IMR-90 (cell line): Measurements from ENCODE around the gene CRNN. TPM values are rescaled to one million over a fixed set of nuclear protein-coding genes. Genes with fewer than 3 reads are reported as not detected.

Experiments used
- ATAC-seq: fragments of 200-7000 bp; cut with Tn5 transposase; 2 replicates; pipeline ENCODE4 v1.9.1; 2020; ENCODE audit warnings: low read depth, mild to moderate bottlenecking, moderate library complexity
- BruUV-seq: library from RNA; stranded (reverse); fragments of 400-500 nt; replicated peaks from 2 replicates; lab custom pipeline; 2021; lab: Mats Ljungman, UMichigan
- CTCF ChIA-PET: fragments of 300-600 bp; formaldehyde crosslinking; extraction: SDS; loops from one replicate; lab custom pipeline; 2021; ENCODE audit warnings: antibody characterized with exemption; lab: Yijun Ruan, JAX
- POLR2A ChIA-PET: fragments of 300-600 bp; sonication (Branson Sonifier 250); formaldehyde crosslinking; loops from one replicate; lab custom pipeline; 2022; ENCODE audit warnings: antibody characterized with exemption; ENCODE audit not compliant: unreplicated experiment; lab: Charles Lee
- DNase-seq: peaks from one replicate; pipeline ENCODE4 v3.0.0; 2013
- H2AFZ ChIP-seq: replicated peaks from 2 replicates; pipeline ENCODE3; 2013; ENCODE audit warnings: low read length, mild to moderate bottlenecking; ENCODE audit not compliant: poor library complexity
- H2AK5ac ChIP-seq: 2 replicates; pipeline ENCODE4 v1.6.1; 2013; ENCODE audit warnings: low read depth, low read length, inconsistent platforms
- H2AK9ac ChIP-seq: replicated peaks from 2 replicates; pipeline ENCODE3; 2013; ENCODE audit warnings: mild to moderate bottlenecking, low read depth, low read length, moderate library complexity; ENCODE audit not compliant: poor library complexity
- H2BK120ac ChIP-seq: 2 replicates; pipeline ENCODE4 v1.6.1; 2013; ENCODE audit warnings: low read depth, low read length, inconsistent platforms
- H2BK15ac ChIP-seq: 3 replicates; pipeline ENCODE4 v1.6.1; 2013; ENCODE audit warnings: low read depth, low read length, inconsistent platforms
- H2BK20ac ChIP-seq: 2 replicates; pipeline ENCODE4 v1.6.1; 2013; ENCODE audit warnings: low read depth, mild to moderate bottlenecking, inconsistent platforms, low read length, moderate library complexity
- H2BK5ac ChIP-seq: 2 replicates; pipeline ENCODE4 v1.6.1; 2013; ENCODE audit warnings: mild to moderate bottlenecking, low read depth, low read length, inconsistent platforms; ENCODE audit not compliant: poor library complexity, severe bottlenecking
- H3K14ac ChIP-seq: replicated peaks from 2 replicates; pipeline ENCODE4 v1.6.1; 2013; ENCODE audit warnings: low read depth, low read length, inconsistent platforms
- H3K18ac ChIP-seq: 2 replicates; pipeline ENCODE4 v1.6.1; 2013; ENCODE audit warnings: low read depth, low read length, control low read depth
- H3K23ac ChIP-seq: 2 replicates; pipeline ENCODE4 v1.6.1; 2013; ENCODE audit warnings: low read depth, low read length, inconsistent platforms
- H3K27ac ChIP-seq: 2 replicates; pipeline ENCODE4 v1.5.1; 2013; ENCODE audit warnings: mild to moderate bottlenecking, control low read depth, low read length; ENCODE audit not compliant: insufficient read depth
- H3K27me3 ChIP-seq: 2 replicates; pipeline ENCODE4 v1.6.1; 2013; ENCODE audit warnings: low read length; ENCODE audit not compliant: control insufficient read depth, insufficient read depth
- H3K36me3 ChIP-seq: 2 replicates; pipeline ENCODE4 v1.6.1; 2013; ENCODE audit warnings: low read length, mixed read lengths; ENCODE audit not compliant: control insufficient read depth, insufficient read depth
- H3K4ac ChIP-seq: 2 replicates; pipeline ENCODE4 v1.6.1; 2013; ENCODE audit warnings: low read depth, low read length, inconsistent platforms
- H3K4me1 ChIP-seq: 2 replicates; pipeline ENCODE4 v1.6.1; 2013; ENCODE audit warnings: low read length, mixed read lengths; ENCODE audit not compliant: control insufficient read depth, insufficient read depth
- H3K4me2 ChIP-seq: 2 replicates; pipeline ENCODE4 v1.6.1; 2013; ENCODE audit warnings: low read depth, mild to moderate bottlenecking, control low read depth, low read length, moderate library complexity
- H3K4me3 ChIP-seq: 2 replicates; pipeline ENCODE4 v1.5.1; 2013; ENCODE audit warnings: low read depth, mild to moderate bottlenecking, control low read depth, low read length, moderate library complexity; ENCODE audit not compliant: insufficient read depth
- H3K56ac ChIP-seq: 2 replicates; pipeline ENCODE4 v1.6.1; 2013; ENCODE audit warnings: low read length, inconsistent platforms; ENCODE audit not compliant: insufficient read depth; ENCODE audit errors: extremely low read depth
- H3K79me1 ChIP-seq, 2 experiments: 2 replicates each; pipeline ENCODE4 v1.6.1; 2013; ENCODE audit warnings: low read length in 2 of 2, inconsistent platforms in 1 of 2, low read depth in 1 of 2
- H3K9ac ChIP-seq: 2 replicates; pipeline ENCODE4 v1.6.1; 2013; ENCODE audit warnings: low read depth, low read length, control low read depth
- H3K9me1 ChIP-seq: 2 replicates; pipeline ENCODE4 v1.6.1; 2013; ENCODE audit warnings: low read length, inconsistent platforms; ENCODE audit not compliant: insufficient read depth
- H3K9me3 ChIP-seq: 2 replicates; pipeline ENCODE4 v1.6.1; 2013; ENCODE audit warnings: low read length; ENCODE audit not compliant: control insufficient read depth, insufficient read depth
- H4K20me1 ChIP-seq: 2 replicates; pipeline ENCODE4 v1.6.1; 2013; ENCODE audit warnings: low read length, inconsistent platforms; ENCODE audit not compliant: insufficient read depth
- H4K5ac ChIP-seq: 2 replicates; pipeline ENCODE4 v1.6.1; 2013; ENCODE audit warnings: mild to moderate bottlenecking, low read depth, low read length, control low read depth
- H4K8ac ChIP-seq, 2 experiments: 2 replicates each; pipeline ENCODE4 v1.6.1; 2013; ENCODE audit warnings: low read depth in 2 of 2, low read length in 2 of 2, control low read depth in 1 of 2, inconsistent platforms in 1 of 2
- H4K91ac ChIP-seq: 2 replicates; pipeline ENCODE4 v1.6.1; 2013; ENCODE audit warnings: low read depth, low read length, inconsistent platforms; ENCODE audit not compliant: insufficient read depth
- BHLHE40 ChIP-seq: fragments of 150-350 bp; IDR thresholded peaks from 2 replicates; pipeline ENCODE4 v1.6.1; 2016; ENCODE audit warnings: mild to moderate bottlenecking, low read depth, low read length
- CEBPB ChIP-seq: IDR thresholded peaks from 2 replicates; pipeline ENCODE4 v1.6.1; 2012; ENCODE audit warnings: low read depth, low read length, improper control_type of control experiment
- CHD1 ChIP-seq: IDR thresholded peaks from 2 replicates; pipeline ENCODE4 v1.6.1; 2012; ENCODE audit warnings: low read depth, low read length, improper control_type of control experiment
- CTCF ChIP-seq: conservative IDR thresholded peaks from 2 replicates; pipeline ENCODE4 v1.5.1; 2012; ENCODE audit warnings: mild to moderate bottlenecking, low read depth, low read length, improper control_type of control experiment
- FOS ChIP-seq: fragments of 150-350 bp; IDR thresholded peaks from 2 replicates; pipeline ENCODE4 v1.6.1; 2016; ENCODE audit warnings: low read depth, low read length
- MAFK ChIP-seq: IDR thresholded peaks from 2 replicates; pipeline ENCODE4 v1.6.1; 2012; ENCODE audit warnings: low read depth, low read length, improper control_type of control experiment
- MAZ ChIP-seq: IDR thresholded peaks from 2 replicates; pipeline ENCODE4 v1.6.1; 2012; ENCODE audit warnings: low read depth, mild to moderate bottlenecking, low read length, improper control_type of control experiment, moderate library complexity, borderline replicate concordance
- MXI1 ChIP-seq: IDR thresholded peaks from 2 replicates; pipeline ENCODE4 v1.6.1; 2012; ENCODE audit warnings: low read depth, mild to moderate bottlenecking, low read length, moderate library complexity, borderline replicate concordance
- POLR2A ChIP-seq: IDR thresholded peaks from 2 replicates; pipeline ENCODE4 v1.6.1; 2012; ENCODE audit warnings: mild to moderate bottlenecking, low read depth, low read length
- RAD21 ChIP-seq: IDR thresholded peaks from 2 replicates; pipeline ENCODE4 v1.6.1; 2012; ENCODE audit warnings: low read length, improper control_type of control experiment
- RCOR1 ChIP-seq: IDR thresholded peaks from 2 replicates; pipeline ENCODE4 v1.6.1; 2012; ENCODE audit warnings: mild to moderate bottlenecking, low read length, improper control_type of control experiment; ENCODE audit not compliant: insufficient replicate concordance
- RFX5 ChIP-seq: IDR thresholded peaks from 2 replicates; pipeline ENCODE4 v1.8.0; 2012; ENCODE audit warnings: low read depth, mild to moderate bottlenecking, low read length, moderate library complexity
- SMC3 ChIP-seq: fragments of 150-350 bp; IDR thresholded peaks from 2 replicates; pipeline ENCODE4 v1.6.1; 2016; ENCODE audit warnings: low read depth, mild to moderate bottlenecking, antibody characterized with exemption, low read length, moderate library complexity
- WGBS, 2 experiments: methylation state at CpG; one replicate each; pipeline versions ENCODE4 v1.1.5 to v1.1.7; 2013; ENCODE audit warnings: missing lambda C conversion rate in 2 of 2; ENCODE audit not compliant: insufficient read length in 1 of 2; ENCODE audit errors: extremely low coverage in 2 of 2; 5-methylcytosine and 5-hydroxymethylcytosine counted together
- dilution Hi-C: fragments of 300-500 bp; cut with HindIII; formaldehyde crosslinking; loops from one replicate; pipeline ENCODE4 v1.14.3; 2018; ENCODE audit warnings: low sequenced_read_pairs; ENCODE audit not compliant: unreplicated experiment
- in situ Hi-C: fragments of 300-500 bp; cut with MboI; formaldehyde crosslinking; loops from 3 replicates; pipeline ENCODE4 v1.14.3; 2019; ENCODE audit warnings: low sequenced_read_pairs, inconsistent platforms, mixed read lengths
- intact Hi-C: fragments of 100-400 bp; cut with micrococcal nuclease; formaldehyde crosslinking; loops from 2 replicates; pipeline ENCODE4 v1.10.0; 2022
- polyA plus RNA-seq, 3 experiments: library from polyadenylated mRNA; depleted of rRNA; stranded (reverse); fragments of >200 nt; gene quantifications; 2 replicates each; pipeline ENCODE4 v1.2.3, GENCODE V29; 2012; ENCODE audit warnings: low replicate concordance in 1 of 3
- total RNA-seq: library from RNA; depleted of rRNA; stranded (reverse); fragments of >200 nt; gene quantifications from 2 replicates; pipeline ENCODE4 v1.2.3, GENCODE V29; 2012
- TF ChIP-seq, protein P1 (sequence below): fragments of 150-350 bp; IDR thresholded peaks from 2 replicates; pipeline ENCODE4 v1.6.1; 2016; ENCODE audit warnings: low read depth, mild to moderate bottlenecking, low read length, moderate library complexity, borderline replicate concordance

Gene CRNN
- total and polyA plus RNA-seq, 2 of the 4 experiments (the other 2 are of a cell fraction) = not detected

- Histone ChIP-seq H3K4me3 (no peak within 1 kb of the TSS), H2AFZ (no peak within 1 kb of the TSS), H3K4ac (no peak within 1 kb of the TSS), H2BK15ac (no peak within 1 kb of the TSS), H3K9me1 (no peaks in the 10 kb centered on the region), H3K4me1 (no peaks in the 10 kb centered on the region), H3K9ac (no peak within 1 kb of the TSS), H4K91ac (no peak within 1 kb of the TSS), H3K27me3 (no peaks in the 10 kb centered on the region), H2BK20ac (no peak within 1 kb of the TSS), H3K14ac (no peak within 1 kb of the TSS), H4K8ac (no peak within 1 kb of the TSS), H2AK9ac (no peak within 1 kb of the TSS), H4K5ac (no peak within 1 kb of the TSS), H3K18ac (no peak within 1 kb of the TSS), H3K9me3 (peaks cover 1% of the 10 kb centered on the region), H2AK5ac (no peak within 1 kb of the TSS), H3K23ac (no peak within 1 kb of the TSS), H2BK120ac (no peak within 1 kb of the TSS), H2BK5ac (no peak within 1 kb of the TSS), H3K36me3 (no peaks in the 10 kb centered on the region), H3K56ac (no peak within 1 kb of the TSS), H3K4me2 (no peak within 1 kb of the TSS), H4K20me1 (no peaks in the 10 kb centered on the region), H3K79me1 (no peaks in the 10 kb centered on the region), H3K27ac (no peak within 1 kb of the TSS)
- TF ChIP-seq CHD1 (no peak), MXI1 (no peak), RCOR1 (no peak), RAD21 (no peak), MAZ (no peak), CEBPB (no peak), CTCF (no peak), SMC3 (no peak), BHLHE40 (no peak), POLR2A (no peak), FOS (no peak), RFX5 (no peak), MAFK (no peak)
- TF ChIP-seq, protein P1, sequence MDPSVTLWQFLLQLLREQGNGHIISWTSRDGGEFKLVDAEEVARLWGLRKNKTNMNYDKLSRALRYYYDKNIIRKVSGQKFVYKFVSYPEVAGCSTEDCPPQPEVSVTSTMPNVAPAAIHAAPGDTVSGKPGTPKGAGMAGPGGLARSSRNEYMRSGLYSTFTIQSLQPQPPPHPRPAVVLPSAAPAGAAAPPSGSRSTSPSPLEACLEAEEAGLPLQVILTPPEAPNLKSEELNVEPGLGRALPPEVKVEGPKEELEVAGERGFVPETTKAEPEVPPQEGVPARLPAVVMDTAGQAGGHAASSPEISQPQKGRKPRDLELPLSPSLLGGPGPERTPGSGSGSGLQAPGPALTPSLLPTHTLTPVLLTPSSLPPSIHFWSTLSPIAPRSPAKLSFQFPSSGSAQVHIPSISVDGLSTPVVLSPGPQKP = no peak
- ChIA-PET CTCF (interaction anchor here (2.6 kb wide), 1 partner anchor 13 kb away, joined by 7 read pairs; no protein-coding TSS in a partner anchor), POLR2A (no interaction called here)
- in situ Hi-C loops (no loop called here), dilution Hi-C loops (no loop called here), intact Hi-C loops (no loop called here)
- WGBS, 2 experiments = no CpG with 5 or more reads among the region's 2 CpGs
- DNase-seq (no peak), ATAC-seq (no peak)
- no TSS peak for BruUV-seq
Observed at GRCh38 chr1:152359906-152360305, 54.2 kb downstream of the CRNN start, which contains the start of gene FLG2. Gene FLG2, minus strand, starts transcription at chr1:152360006. Its CDS starts 1,122 bp downstream, at chr1:152358884.
